GM18909 (cell line): Measurements from ENCODE around the gene ZNF157.

Experiments
- ATAC-seq: cut with Tn5 transposase; IDR thresholded peaks from one replicate; pipeline ENCODE4 v1.9.1; 2021; ENCODE audit warnings: mild to moderate bottlenecking; ENCODE audit not compliant: unreplicated experiment, poor library complexity

ZNF157 gene

DNA sequence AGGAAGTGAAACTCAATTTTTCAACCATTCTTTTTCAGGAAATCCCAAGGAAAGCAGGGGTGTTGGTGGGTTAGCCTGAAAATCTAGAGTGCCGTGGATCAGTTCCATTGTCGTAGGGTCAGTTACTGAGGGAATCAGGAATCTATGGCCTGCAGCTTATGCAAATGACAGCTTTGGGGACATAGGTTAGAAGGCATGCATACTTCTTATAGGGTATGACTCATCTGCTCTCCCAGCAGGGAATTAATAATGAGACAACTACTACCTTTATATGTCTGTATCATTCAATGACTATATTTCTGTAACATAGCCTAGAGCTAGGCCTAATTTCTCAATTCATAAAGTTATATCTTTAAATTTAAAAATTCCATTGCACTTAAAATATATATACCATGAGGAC is 76.1 kb downstream of the ZNF157 start:
- no peak for ATAC-seq

DNA sequence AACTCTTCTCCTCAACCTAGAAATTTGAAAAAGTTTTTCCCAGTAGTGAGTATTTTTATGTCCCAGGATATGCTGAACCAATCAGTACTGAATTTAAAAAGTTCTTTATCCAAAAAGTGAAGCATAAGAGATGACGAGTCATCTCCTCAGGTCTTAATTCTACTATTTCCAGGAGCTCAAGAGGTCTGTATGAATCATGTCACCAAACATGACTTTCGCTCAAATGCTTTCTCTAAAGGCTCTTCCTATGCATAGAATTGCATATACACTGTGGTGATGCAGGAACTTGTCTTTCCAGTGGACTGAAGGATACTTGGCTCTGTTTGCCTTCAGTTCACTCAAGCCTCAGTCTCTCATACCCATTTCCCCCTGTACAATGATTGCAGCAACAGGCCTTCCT is 76.6 kb downstream of the ZNF157 start:
- ATAC-seq: no peak

DNA sequence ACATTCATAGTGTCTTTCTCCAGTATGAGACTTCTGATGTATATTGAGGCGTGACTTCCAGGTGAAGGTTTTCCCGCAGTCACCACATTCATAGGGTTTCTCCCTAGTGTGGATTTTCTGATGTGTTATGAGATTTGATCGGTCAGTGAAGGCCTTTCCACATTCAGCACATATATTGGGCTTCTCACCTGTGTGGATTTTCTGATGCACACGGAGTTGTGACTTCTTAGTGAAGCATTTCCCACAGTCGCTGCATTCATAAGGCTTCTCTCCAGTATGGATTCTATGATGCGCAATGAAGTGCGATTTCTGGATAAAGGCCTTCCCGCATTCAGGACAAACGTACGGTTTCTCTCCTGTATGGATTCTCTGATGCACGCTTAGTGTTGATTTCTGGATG is 77.2 kb downstream of the ZNF157 start:
- no peak for ATAC-seq

DNA sequence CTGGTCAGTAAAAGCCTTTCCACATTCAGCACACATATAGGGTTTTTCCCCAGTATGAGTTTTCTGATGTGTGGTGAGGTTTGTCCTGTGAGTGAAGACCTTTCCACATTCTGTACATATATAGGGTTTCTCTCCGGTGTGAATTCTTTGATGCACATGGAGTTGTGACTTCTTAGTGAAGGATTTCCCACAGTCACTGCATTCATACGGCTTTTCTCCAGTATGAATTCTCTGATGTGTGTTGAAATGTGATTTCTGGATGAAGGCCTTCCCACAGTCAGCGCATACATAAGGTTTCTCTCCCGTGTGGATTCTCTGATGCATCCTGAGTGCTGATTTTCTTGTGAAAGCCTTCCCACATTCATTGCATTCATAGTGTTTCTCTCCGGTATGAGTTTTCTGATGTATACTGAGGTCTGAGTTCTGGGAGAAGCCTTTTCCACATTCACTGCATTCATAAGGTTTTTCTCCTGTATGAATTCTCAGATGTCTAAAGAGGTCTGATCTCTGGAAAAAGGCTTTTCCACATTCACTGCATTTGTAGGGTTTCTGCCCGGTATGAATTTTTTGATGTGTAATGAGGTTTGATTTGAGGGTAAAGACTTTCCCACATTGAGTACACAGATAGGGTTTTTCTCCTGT is 77.9 kb downstream of the ZNF157 start:
- ATAC-seq: no peak

DNA sequence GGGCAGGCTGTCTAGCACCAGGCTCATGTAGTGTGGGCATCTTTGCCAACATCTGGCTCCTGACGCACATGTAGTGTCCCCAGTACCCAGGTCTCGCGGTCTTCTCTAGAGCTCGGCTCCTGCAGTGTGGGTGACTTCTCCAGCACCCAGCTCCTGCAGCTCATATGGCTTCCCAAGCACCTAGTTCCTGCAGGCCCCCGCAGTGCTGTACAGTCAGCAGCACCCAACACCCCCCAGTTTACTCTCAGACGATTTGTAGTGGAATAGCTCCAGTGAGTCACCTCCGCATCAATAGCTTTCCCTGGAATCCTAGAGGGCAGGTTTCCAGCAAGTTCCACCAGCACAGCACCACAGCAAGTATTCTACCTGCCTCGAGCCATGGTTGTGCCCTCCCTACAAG is 81.7 kb downstream of the ZNF157 start:
- no peak for ATAC-seq

DNA sequence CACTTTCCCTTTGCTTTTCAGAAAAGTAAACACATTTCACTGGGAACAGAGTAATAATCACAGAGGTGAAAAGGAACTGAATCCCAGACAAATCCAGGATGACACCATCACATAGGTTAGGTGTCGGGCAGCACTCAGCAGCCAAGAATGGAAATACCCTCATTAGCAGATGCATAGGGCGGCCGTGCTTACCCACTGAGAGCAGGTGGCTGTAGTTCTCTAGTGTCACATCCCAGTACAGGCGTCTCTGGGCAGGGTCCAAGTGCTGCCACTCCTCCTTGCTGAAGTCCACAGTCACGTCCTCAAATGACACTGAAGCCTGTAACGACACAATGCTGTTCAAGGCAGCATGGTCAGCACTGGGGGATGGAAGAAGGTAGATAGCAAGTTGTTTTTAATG is 85.7 kb downstream of the ZNF157 start:
- no peak for ATAC-seq

DNA sequence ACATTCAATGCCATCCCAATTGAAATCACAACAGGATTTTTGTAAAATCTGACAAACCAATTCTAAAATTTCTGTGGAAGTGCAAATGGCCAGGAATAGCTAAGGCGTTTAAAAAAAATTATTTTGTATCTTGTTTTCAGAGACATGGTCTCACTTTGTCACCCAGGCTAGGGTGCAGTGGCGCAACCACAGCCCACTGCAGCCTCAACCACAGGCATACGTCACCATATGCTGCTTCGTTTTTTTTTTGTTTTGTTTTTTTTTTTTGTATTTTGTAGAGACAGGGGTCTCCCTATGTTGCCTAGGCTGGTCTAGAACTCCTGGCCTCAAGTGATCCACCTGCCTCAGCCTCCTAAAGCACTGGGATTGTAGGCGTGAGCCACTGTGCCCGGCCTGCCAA is 88.2 kb downstream of the ZNF157 start:
- no peak for ATAC-seq

DNA sequence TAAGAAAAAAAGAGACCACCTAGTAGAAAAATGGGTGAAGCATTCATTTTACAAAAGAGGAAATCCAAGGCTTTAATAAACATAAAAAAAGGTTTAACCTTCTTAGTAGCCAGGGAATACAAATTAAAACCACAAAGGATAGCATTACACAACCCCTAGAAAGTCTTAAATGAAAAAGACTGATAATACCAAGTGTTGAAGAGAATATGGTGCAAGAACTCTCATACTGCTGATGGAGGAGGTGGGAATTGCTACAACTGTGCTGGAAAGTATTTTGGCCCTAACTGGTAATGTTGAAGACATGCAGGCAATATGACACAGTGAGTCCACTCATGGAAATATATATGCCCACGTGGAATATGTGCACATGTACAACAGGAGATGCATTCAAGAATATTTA is 90.2 kb downstream of the ZNF157 start:
- no peak for ATAC-seq
